ENCODE data around the gene PBX1. TPM values are rescaled to one million over a fixed set of nuclear protein-coding genes. Genes with fewer than 3 reads are reported as not detected.

PBX1 gene
- total RNA-seq, 6 experiments from 2014 or later: 3.1 to 7.9 (median 6.9) TPM

DNA sequence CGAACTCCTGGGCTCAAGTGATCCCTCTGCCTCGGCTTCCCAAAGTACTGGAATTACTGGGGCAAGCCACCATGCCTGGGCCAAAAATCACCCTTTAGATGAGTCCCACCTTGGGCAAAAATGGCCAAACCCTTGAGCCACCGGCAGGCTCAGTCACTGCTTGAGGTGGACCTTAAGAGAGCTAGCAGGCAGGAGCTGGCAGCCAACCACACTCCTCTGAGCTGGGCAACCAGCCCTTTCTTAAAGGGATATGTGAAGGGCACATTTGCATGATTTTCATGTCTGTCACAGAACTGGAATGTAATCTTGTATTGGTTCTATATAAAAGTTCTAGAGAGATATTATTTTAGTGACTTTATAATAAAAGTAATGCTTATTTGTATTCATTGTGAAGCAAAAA is 316.5 kb downstream of the PBX1 start:
- Histone ChIP-seq H3K4me1 (no peaks in the 10 kb centered on the region), H3K36me3 (no peaks in the 10 kb centered on the region), H3K27me3 (no peaks in the 10 kb centered on the region), H3K4me3 (no peak overlapping the region), H3K9me3 (no peaks in the 10 kb centered on the region), H3K27ac (no peak overlapping the region)
- ATAC-seq (no peak), DNase-seq (no peak)
- TF ChIP-seq, protein P1, sequence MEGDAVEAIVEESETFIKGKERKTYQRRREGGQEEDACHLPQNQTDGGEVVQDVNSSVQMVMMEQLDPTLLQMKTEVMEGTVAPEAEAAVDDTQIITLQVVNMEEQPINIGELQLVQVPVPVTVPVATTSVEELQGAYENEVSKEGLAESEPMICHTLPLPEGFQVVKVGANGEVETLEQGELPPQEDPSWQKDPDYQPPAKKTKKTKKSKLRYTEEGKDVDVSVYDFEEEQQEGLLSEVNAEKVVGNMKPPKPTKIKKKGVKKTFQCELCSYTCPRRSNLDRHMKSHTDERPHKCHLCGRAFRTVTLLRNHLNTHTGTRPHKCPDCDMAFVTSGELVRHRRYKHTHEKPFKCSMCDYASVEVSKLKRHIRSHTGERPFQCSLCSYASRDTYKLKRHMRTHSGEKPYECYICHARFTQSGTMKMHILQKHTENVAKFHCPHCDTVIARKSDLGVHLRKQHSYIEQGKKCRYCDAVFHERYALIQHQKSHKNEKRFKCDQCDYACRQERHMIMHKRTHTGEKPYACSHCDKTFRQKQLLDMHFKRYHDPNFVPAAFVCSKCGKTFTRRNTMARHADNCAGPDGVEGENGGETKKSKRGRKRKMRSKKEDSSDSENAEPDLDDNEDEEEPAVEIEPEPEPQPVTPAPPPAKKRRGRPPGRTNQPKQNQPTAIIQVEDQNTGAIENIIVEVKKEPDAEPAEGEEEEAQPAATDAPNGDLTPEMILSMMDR (IDR thresholded peaks at IDR 0.05): no peak
- TF ChIP-seq POLR2A (IDR thresholded peaks at IDR 0.05): no peak
- intact Hi-C loops (cut with DNase I): no loop called here
- WGBS (ENCODE audit: insufficient coverage, low coverage, low lambda C conversion rate, missing lambda C conversion rate): 70% methylated on average over 2 of the region's 3 CpGs

DNA sequence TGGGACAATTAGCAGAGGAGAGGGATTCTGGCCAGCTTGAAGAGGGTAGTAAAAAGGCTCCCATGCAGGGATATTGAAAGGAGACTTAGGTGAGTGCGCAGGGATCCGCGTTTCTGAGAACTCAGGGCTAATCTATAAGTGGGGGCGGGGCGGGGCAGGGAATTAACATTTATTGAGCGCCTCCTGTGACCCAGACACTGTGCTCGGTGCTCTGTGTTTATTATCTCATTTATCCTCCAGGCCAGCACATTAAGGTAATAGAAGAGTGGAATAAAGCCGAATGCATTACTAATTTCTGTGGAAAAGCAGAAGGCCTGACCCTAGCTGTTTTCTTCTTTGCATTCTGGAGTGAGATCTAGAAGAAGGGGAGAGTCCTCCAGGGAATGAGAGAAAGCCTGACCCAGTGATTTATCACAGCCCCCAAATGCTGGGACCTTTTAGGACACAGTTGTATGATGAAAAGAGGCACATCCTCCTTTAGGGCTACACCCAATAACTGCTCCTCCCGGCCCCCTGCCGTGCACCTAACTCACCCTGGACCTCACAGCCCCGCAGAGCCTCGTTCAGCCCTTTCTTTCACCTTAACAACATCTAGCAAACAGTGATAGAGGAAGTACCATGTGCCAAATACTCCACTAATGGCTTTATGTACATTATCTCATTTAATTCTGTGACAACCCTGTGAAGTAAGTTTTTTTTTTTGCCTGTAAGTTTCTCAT is 317.6 kb downstream of the PBX1 start:
- 72% methylated on average over 12 of the region's 12 CpGs for WGBS (ENCODE audit: insufficient coverage, low coverage, low lambda C conversion rate, missing lambda C conversion rate)

DNA sequence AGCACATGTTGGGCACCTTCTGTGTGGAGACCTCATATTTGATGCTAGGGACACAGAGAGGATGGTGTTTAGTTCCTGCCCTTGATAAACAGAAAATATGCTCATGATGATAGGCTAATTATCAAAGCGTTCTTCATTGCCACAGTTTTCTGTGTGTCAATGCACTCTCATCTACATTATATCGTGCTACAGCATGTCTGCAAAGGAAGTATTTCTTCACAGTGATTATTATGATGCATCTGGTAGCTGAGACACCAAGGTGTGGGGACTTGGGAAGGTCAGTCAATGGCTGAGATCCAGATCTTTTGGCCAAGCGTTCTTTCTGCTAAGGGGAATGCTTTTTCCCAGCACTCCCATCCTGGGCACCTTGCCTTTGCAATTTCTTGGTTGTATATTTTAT is 321.2 kb downstream of the PBX1 start:
- Histone ChIP-seq H3K27me3 (no peaks in the 10 kb centered on the region), H3K9me3 (no peaks in the 10 kb centered on the region), H3K27ac (no peak overlapping the region), H3K36me3 (no peaks in the 10 kb centered on the region), H3K4me3 (no peak overlapping the region), H3K4me1 (no peaks in the 10 kb centered on the region)
- no peak for TF ChIP-seq POLR2A (IDR thresholded peaks at IDR 0.05)
- TF ChIP-seq, protein P1 (IDR thresholded peaks at IDR 0.05): no peak
- WGBS (ENCODE audit: insufficient coverage, low coverage, low lambda C conversion rate, missing lambda C conversion rate): 38% methylated on average over 3 of the region's 3 CpGs
- intact Hi-C loops (cut with DNase I): no loop called here
- no peak for ATAC-seq
- no peak for DNase-seq

More for the DNA sequence above, 317.6 kb downstream of the PBX1 start:
- H3K4me1 ChIP-seq: no peaks in the 10 kb centered on the region
- no peak overlapping the region for H3K4me3 ChIP-seq
- ATAC-seq: no peak
- no peaks in the 10 kb centered on the region for H3K27me3 ChIP-seq
- intact Hi-C loops (cut with DNase I): no loop called here
- no peaks in the 10 kb centered on the region for H3K36me3 ChIP-seq
- no peaks in the 10 kb centered on the region for H3K9me3 ChIP-seq
- no peak for DNase-seq
- H3K27ac ChIP-seq: no peak overlapping the region
- TF ChIP-seq, protein P1 (IDR thresholded peaks at IDR 0.05): no peak
- no peak for TF ChIP-seq POLR2A (IDR thresholded peaks at IDR 0.05)

DNA sequence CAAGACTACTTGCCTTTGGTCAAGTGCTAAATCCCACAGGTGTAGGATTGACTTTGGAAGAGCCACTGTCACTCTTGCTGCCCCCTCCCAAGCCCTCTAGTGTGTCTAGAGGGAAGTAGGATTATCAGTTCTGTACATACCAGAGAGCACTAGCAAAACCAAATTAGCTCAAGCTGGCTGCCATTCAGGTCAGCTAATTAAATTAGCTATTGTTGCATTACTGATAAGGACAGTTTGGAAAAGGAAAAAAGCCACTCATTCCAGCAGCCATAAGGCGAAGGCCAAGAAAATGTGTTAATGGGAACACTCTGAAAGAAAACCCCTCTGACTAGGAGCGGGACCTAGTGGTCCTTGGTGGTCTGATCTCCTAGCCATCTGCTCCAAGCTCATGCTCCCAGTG is 321.7 kb downstream of the PBX1 start:
- Histone ChIP-seq H3K27me3 (no peaks in the 10 kb centered on the region), H3K4me3 (no peak overlapping the region), H3K27ac (no peak overlapping the region), H3K4me1 (no peaks in the 10 kb centered on the region), H3K36me3 (no peaks in the 10 kb centered on the region), H3K9me3 (no peaks in the 10 kb centered on the region)
- ATAC-seq: no peak
- intact Hi-C loops (cut with DNase I): no loop called here
- WGBS (ENCODE audit: insufficient coverage, low coverage, low lambda C conversion rate, missing lambda C conversion rate): 79% methylated on average over 2 of the region's 2 CpGs
- TF ChIP-seq, protein P1 (IDR thresholded peaks at IDR 0.05): no peak
- TF ChIP-seq POLR2A (IDR thresholded peaks at IDR 0.05): no peak
- DNase-seq: no peak

Measured in right lobe of liver (tissue), 6 donors.